Liver (tissue), 3 donors: Measurements from ENCODE around the gene LAMA5.

Experiments used
- EGR1 ChIP-seq, 2 donors: IDR thresholded peaks; 2 replicates each; pipeline ENCODE4 v1.6.1; 2016 to 2018; ENCODE audit warnings: antibody characterized with exemption in 2 of 2, low read depth in 2 of 2
- FOXA1 ChIP-seq: IDR thresholded peaks from 2 replicates; pipeline ENCODE4 v1.6.1; 2016; ENCODE audit warnings: antibody characterized with exemption
- GABPA ChIP-seq, 2 donors: IDR thresholded peaks in 1 of 2; conservative IDR thresholded peaks in 1 of 2; 2 replicates each; pipeline ENCODE4 v1.6.1; 2016; ENCODE audit warnings: antibody characterized with exemption in 2 of 2, mild to moderate bottlenecking in 1 of 2, moderate library complexity in 1 of 2
- HNF4A ChIP-seq, 2 donors: conservative IDR thresholded peaks; 2 replicates each; pipeline ENCODE4 v1.6.1; 2016; ENCODE audit warnings: antibody characterized with exemption in 2 of 2, mild to moderate bottlenecking in 2 of 2
- JUND ChIP-seq, 2 donors: IDR thresholded peaks; 2 replicates each; pipeline ENCODE4 v1.6.1; 2016; ENCODE audit warnings: antibody characterized with exemption in 2 of 2
- NR2F2 ChIP-seq: IDR thresholded peaks from 2 replicates; pipeline ENCODE4 v1.6.1; 2016; ENCODE audit warnings: antibody characterized with exemption
- RXRA ChIP-seq, 2 donors: IDR thresholded peaks; 2 replicates each; pipeline ENCODE4 v1.6.1; 2017 to 2018; ENCODE audit warnings: antibody characterized with exemption in 2 of 2, mild to moderate bottlenecking in 1 of 2
- SP1 ChIP-seq: IDR thresholded peaks from 2 replicates; pipeline ENCODE4 v1.6.1; 2018; ENCODE audit warnings: antibody characterized with exemption, mild to moderate bottlenecking
- TAF1 ChIP-seq: conservative IDR thresholded peaks from 2 replicates; pipeline ENCODE4 v1.6.1; 2016; ENCODE audit warnings: antibody characterized with exemption, mild to moderate bottlenecking
- YY1 ChIP-seq: IDR thresholded peaks from 2 replicates; pipeline ENCODE4 v1.6.1; 2016; ENCODE audit warnings: antibody characterized with exemption, mild to moderate bottlenecking
- TF ChIP-seq, protein P1 (sequence below): IDR thresholded peaks from 2 replicates; pipeline ENCODE4 v1.6.1; 2016; ENCODE audit warnings: antibody characterized with exemption
- TF ChIP-seq, protein P2 (sequence below): fragments of 150-350 bp; IDR thresholded peaks from 2 replicates; pipeline ENCODE4 v1.5.1; 2017; ENCODE audit warnings: improper control_type of control experiment, low read depth, low read length; ENCODE audit not compliant: missing input control
- TF ChIP-seq, protein P3 (sequence below): IDR thresholded peaks from 2 replicates; pipeline ENCODE4 v1.6.1; 2016; ENCODE audit warnings: antibody characterized with exemption
- TF ChIP-seq, protein P4 (sequence below): IDR thresholded peaks from 2 replicates; pipeline ENCODE4 v1.6.1; 2016; ENCODE audit warnings: antibody characterized with exemption, mild to moderate bottlenecking
- donor health status: healthy.
- donor health status: healthy.

DNA sequence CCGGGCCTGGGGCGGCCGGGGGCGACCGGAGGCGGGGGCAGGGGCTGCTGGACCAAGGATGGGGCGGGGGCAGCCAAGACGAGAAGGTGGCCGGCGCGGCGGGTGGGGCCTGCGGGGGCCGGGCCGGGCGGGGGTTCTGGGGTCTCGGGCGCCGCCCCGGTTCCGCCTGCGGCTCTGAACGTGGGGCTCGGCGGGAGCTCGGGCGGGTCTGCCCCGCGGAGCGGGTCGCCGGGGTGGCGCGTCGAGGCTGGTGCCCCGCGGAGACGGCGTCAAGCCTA is 64.1 kb downstream of the LAMA5 start:
- TF ChIP-seq, protein P1, sequence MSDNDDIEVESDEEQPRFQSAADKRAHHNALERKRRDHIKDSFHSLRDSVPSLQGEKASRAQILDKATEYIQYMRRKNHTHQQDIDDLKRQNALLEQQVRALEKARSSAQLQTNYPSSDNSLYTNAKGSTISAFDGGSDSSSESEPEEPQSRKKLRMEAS: no peak
- TF ChIP-seq, protein P2, sequence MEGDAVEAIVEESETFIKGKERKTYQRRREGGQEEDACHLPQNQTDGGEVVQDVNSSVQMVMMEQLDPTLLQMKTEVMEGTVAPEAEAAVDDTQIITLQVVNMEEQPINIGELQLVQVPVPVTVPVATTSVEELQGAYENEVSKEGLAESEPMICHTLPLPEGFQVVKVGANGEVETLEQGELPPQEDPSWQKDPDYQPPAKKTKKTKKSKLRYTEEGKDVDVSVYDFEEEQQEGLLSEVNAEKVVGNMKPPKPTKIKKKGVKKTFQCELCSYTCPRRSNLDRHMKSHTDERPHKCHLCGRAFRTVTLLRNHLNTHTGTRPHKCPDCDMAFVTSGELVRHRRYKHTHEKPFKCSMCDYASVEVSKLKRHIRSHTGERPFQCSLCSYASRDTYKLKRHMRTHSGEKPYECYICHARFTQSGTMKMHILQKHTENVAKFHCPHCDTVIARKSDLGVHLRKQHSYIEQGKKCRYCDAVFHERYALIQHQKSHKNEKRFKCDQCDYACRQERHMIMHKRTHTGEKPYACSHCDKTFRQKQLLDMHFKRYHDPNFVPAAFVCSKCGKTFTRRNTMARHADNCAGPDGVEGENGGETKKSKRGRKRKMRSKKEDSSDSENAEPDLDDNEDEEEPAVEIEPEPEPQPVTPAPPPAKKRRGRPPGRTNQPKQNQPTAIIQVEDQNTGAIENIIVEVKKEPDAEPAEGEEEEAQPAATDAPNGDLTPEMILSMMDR: no peak
- no peak for TF ChIP-seq JUND (IDR thresholded peaks at IDR 0.05)
- TF ChIP-seq EGR1 (IDR thresholded peaks at IDR 0.05; ENCODE audit: low read depth in 2 of 2): no peak
- no peak for TF ChIP-seq SP1
- no peak for TF ChIP-seq YY1
- TF ChIP-seq RXRA (IDR thresholded peaks at IDR 0.05): no peak
- TF ChIP-seq TAF1: no peak
- TF ChIP-seq GABPA (IDR thresholded peaks at IDR 0.05 in 1 of 2, conservative IDR thresholded peaks at IDR 0.05 in 1 of 2): no peak
- TF ChIP-seq FOXA1: no peak
- TF ChIP-seq, protein P3, sequence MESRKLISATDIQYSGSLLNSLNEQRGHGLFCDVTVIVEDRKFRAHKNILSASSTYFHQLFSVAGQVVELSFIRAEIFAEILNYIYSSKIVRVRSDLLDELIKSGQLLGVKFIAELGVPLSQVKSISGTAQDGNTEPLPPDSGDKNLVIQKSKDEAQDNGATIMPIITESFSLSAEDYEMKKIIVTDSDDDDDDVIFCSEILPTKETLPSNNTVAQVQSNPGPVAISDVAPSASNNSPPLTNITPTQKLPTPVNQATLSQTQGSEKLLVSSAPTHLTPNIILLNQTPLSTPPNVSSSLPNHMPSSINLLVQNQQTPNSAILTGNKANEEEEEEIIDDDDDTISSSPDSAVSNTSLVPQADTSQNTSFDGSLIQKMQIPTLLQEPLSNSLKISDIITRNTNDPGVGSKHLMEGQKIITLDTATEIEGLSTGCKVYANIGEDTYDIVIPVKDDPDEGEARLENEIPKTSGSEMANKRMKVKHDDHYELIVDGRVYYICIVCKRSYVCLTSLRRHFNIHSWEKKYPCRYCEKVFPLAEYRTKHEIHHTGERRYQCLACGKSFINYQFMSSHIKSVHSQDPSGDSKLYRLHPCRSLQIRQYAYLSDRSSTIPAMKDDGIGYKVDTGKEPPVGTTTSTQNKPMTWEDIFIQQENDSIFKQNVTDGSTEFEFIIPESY: no peak
- TF ChIP-seq, protein P4, sequence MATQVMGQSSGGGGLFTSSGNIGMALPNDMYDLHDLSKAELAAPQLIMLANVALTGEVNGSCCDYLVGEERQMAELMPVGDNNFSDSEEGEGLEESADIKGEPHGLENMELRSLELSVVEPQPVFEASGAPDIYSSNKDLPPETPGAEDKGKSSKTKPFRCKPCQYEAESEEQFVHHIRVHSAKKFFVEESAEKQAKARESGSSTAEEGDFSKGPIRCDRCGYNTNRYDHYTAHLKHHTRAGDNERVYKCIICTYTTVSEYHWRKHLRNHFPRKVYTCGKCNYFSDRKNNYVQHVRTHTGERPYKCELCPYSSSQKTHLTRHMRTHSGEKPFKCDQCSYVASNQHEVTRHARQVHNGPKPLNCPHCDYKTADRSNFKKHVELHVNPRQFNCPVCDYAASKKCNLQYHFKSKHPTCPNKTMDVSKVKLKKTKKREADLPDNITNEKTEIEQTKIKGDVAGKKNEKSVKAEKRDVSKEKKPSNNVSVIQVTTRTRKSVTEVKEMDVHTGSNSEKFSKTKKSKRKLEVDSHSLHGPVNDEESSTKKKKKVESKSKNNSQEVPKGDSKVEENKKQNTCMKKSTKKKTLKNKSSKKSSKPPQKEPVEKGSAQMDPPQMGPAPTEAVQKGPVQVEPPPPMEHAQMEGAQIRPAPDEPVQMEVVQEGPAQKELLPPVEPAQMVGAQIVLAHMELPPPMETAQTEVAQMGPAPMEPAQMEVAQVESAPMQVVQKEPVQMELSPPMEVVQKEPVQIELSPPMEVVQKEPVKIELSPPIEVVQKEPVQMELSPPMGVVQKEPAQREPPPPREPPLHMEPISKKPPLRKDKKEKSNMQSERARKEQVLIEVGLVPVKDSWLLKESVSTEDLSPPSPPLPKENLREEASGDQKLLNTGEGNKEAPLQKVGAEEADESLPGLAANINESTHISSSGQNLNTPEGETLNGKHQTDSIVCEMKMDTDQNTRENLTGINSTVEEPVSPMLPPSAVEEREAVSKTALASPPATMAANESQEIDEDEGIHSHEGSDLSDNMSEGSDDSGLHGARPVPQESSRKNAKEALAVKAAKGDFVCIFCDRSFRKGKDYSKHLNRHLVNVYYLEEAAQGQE: no peak
- no peak for TF ChIP-seq NR2F2
- no peak for TF ChIP-seq HNF4A (conservative IDR thresholded peaks at IDR 0.05)
